Astrocyte of the cerebellum (primary cell): ENCODE measurements around the gene KRT80.

Experiments
- DNase-seq: peaks from one replicate; pipeline ENCODE4 v3.0.0-alpha.2; 2011; ENCODE audit warnings: low read depth
- H3K4me3 ChIP-seq: 2 replicates; pipeline ENCODE4 v1.5.1; 2011; ENCODE audit warnings: mild to moderate bottlenecking, low read depth, low read length, moderate library complexity
- in situ Hi-C: cut with HindIII; loops from 2 replicates; pipeline ENCODE4 v1.10.0; 2017; ENCODE audit warnings: low sequenced_read_pairs
- TF ChIP-seq, protein P1 (sequence below): IDR thresholded peaks from 2 replicates; pipeline ENCODE4 v1.5.1; 2012; ENCODE audit warnings: low read length, low read depth, moderate library complexity, mild to moderate bottlenecking; ENCODE audit errors: missing control alignments

KRT80 gene

DNA sequence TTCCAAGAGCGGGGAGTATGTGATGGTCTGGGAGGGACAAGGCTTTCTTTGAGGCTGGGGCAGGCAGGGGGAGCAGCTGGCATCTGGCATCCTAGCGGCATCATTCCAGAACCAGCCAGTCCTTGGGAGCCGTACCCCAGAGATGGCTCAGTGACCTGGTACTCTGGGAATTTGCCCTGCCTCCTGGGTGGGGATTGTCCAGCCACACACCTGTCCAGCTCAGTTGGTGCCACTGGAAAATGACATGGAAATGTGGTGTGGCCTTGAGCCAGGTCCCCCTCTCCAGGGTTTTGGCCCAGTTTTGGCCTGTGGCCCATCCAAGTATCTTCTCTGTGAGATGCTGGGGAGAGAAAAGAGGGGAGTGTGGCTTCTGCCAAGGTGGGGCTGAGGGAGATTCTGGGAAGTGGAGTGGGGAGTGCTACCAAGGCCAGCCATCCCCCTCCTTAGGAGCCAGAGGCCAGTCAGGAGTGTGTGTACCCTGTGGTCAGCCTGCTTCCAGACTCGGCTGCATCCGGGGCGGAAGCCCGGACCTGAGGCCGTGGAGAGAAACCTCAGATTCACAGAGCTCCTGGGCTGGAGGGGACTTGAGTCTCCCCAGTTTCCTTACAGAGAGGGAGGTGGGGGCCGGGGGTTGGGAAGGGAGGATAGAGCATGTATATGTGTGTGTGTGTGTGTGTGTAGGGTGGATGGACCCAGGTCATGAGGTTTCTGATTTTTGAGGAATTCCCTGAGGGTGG lies 14.7 kb upstream of the KRT80 start:
- no peak for DNase-seq
- in situ Hi-C loops: no loop called here
- TF ChIP-seq, protein P1, sequence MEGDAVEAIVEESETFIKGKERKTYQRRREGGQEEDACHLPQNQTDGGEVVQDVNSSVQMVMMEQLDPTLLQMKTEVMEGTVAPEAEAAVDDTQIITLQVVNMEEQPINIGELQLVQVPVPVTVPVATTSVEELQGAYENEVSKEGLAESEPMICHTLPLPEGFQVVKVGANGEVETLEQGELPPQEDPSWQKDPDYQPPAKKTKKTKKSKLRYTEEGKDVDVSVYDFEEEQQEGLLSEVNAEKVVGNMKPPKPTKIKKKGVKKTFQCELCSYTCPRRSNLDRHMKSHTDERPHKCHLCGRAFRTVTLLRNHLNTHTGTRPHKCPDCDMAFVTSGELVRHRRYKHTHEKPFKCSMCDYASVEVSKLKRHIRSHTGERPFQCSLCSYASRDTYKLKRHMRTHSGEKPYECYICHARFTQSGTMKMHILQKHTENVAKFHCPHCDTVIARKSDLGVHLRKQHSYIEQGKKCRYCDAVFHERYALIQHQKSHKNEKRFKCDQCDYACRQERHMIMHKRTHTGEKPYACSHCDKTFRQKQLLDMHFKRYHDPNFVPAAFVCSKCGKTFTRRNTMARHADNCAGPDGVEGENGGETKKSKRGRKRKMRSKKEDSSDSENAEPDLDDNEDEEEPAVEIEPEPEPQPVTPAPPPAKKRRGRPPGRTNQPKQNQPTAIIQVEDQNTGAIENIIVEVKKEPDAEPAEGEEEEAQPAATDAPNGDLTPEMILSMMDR: no peak
- no peak overlapping the region for H3K4me3 ChIP-seq

DNA sequence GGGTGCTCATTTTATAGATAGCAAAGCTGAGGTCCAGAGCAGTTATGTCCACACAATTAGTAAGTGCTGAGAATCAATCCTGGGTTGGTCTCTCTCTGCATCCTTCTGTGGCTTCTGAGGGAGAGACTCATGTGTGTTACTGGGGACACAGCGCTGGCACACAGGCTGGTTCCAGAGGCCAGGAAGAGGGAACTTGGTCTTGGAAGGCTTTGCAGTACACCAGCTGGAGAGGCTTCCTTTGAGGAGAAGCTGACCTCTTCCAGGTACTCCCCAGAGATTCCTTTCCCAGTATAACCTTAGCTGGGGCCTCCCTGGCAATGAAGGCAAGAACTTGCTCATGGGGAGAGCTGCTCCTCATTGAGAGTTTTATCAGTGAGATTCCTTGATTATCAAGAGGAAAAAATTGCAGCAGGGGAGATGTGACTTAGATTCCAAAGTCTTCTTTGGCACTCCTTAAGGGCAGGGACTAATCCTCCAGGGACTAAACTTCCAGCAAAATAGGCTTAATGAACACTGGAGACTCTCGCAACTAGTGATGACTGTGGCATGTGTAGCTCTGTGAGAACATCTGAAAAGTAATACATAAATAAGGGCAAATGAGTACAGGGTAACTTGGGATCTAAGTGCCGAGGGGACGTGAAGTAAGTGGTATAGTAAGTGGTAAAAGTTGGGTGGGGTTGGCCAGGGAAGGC lies 13.9 kb upstream of the KRT80 start:
- no peak for DNase-seq
- H3K4me3 ChIP-seq: no peak overlapping the region
- TF ChIP-seq, protein P1: no peak
- in situ Hi-C loops: no loop called here

DNA sequence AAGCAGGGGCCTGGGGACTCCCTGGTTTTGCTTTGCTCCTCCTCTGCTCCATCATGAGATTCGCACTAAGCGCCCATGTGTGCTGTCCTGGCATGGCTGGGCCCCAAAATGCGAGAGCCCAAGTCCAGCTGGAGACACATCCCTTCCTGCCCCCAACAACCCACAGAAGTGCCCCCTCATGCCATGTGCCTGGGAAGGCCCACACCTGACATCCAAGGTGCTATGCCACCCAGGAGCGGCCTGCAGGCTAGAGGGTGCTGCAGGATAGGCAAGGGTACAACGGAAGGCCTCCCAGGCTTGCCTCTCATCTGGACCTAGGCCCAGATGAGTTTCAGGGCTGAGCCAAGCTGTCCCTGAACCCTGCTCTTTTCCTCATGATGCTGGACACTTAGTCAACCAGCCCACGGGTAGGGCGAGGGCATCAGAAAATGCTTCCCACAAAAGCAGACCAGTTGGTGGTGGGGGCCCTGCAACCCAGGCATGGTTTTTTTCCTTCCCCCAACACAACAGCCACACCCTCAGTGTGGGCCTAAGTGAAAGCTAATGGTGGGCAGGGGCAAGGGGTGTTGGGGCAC lies 13.2 kb upstream of the KRT80 start:
- TF ChIP-seq, protein P1: no peak
- no peak overlapping the region for H3K4me3 ChIP-seq
- in situ Hi-C loops: no loop called here
- no peak for DNase-seq

DNA sequence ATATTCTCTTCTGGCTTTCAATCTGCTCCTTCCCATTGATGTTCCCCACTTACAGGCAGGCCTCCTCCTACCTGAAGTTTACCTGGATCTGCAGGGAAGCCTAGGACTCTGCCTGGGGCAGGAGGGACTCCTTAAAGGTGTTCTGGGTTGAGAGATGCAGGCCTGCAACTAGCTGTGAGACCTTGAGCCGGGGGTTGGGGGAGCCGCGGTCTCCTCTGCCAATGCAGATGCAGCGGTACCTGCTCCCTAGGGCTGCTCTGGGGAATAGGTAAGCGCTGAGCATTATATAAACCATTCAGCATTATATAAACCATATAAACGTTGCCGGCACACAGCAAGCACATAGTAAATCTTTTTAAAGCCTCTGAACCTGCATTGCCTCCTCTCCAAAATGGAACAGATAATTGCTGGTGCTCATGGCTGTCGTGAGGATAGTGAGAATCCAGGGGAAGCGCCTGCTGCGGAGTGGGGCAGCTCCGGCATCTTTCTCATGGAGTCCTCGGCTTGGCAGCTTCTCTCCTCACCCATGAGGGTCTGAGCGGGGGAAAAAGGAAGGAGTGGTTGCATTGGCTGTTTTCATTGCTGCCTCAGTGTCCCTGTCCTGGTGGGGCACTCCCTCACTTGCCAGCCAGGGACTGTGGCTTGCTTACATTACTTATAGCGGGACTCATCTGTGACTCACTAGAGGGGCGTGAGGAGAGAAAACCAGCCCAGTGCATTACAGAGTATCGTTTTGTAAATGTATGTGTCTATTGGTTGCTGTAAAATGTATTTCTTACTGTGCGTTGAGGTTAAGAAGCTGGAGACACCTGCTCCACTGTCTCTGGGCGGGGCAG lies 12.5 kb upstream of the KRT80 start:
- in situ Hi-C loops: no loop called here
- DNase-seq: no peak
- no peak overlapping the region for H3K4me3 ChIP-seq
- TF ChIP-seq, protein P1: no peak

DNA sequence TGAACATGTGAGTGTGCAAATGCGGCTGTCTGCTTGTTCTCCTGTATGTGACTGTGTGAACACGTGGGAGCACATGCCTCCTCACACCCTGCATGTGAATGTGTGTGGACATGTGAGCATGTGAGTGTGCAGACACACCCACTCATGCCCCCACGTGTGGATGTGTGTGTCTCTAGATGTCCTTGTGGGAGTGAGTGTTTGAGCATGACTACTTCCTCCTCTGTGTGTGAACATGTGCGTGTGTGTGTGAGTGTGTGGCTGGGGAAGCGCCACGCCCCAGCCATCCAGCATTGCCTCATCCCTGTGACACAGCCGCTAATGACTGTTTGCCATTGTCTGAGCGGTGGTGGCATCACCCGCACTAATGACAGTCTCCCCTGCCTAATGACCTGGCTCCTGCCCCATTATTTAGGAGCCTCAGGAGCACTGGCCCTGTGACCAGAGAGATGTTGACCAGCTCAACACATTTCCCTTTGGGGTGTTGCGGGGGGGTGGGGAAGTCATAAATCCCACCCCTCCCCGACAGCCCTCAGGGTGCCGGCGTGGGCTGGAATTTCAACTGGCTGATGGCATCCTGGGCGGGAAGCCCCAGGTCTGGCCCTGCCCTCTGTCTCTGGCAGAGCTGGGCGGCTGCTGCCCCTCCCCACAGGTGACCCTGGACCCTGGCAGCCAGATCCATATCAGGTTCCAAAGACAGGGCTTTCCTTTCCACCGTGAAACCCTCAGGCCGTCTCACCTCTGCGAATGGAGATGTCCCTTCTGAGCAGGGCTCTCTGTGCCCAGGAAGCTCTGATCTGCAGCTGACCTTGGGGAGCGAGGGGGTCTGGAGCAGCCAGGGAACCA lies 11.5 kb upstream of the KRT80 start:
- H3K4me3 ChIP-seq: no peak overlapping the region
- in situ Hi-C loops: no loop called here
- DNase-seq: no peak

More for the DNA sequence above, 11.5 kb upstream of the KRT80 start:
- TF ChIP-seq, protein P1: no peak
